ENCODE data around the gene AICDA.
"Not testable (repeated sequence)": the region's sequence is repeated elsewhere in the genome, so short reads cannot be mapped to it uniquely, and the experiment has no call there.

The AICDA gene

DNA sequence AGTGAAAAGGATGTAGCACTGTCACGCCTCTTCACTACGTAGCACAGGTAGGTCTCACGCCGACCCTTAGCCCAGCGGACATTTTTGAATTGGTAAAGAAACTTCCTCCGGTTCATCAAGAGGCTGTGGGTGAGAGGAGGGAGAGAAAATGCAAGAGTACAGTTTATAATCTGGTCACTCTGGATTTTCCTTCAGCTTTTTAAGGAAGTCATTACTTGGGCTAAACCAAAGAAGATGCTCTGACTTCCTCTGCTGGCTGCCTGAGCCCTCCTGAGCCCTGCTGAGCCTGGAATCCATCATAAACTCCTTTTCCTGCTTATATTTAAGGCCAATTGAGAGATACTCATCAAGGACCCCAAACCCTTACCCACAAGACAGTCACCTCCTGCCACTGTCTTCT is 5.8 kb downstream of the AICDA start:
- DNase-seq: no peak

DNA sequence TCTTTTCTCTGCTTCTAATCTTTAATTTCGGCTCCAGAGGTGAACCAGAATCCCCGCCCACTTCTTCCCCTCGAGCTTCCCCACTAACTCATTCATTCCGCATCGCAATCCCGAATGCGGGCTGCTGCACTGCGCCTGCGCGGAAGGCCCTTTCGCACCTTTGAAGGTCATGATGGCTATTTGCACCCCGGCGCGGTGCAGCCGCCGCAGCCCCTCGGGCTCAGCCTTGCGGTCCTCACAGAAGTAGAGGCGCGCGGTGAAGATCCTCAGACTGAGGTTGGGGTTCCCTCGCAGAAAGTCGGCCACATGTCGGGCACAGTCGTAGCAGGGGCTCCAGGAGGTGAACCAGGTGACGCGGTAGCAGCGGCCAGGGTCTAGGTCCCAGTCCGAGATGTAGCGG is 7.6 kb downstream of the AICDA start:
- no peak for DNase-seq

- DNase-seq: no peak
Observed at GRCh38 chr12:8603856-8604255, 8.8 kb downstream of the AICDA start.

DNA sequence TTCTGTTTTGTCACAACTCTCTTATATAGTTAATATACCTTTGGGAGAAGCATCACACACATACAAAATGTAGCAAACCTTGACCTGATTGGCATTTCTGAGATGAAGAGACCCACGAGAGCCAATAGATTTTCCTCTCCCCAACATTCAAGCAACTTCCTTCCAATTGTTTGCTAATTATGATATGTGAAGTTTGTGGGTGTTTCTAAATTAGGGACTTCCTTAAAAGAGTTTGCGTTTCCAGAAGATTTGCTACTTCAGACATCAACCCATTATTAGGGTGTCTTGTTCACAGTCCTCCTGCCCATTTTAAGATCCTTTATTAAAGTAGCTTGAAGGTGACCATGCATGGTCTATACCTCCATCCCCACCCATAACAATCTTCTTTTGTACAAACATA is 9.4 kb downstream of the AICDA start:
- DNase-seq: no peak

- DNase-seq: no peak
Observed at GRCh38 chr12:8596561-8596960, 16.1 kb downstream of the AICDA start.

GRCh38 chr12:8594072-8594471 is 18.6 kb downstream of the AICDA start:
- DNase-seq: no peak

- no peak for DNase-seq
Observed at GRCh38 chr12:8593246-8593645, 19.4 kb downstream of the AICDA start.

GRCh38 chr12:8590842-8591545 is 21.7 kb downstream of the AICDA start:
- DNase-seq: peak in 1 of 2 donors; percentile 11

- no peak for DNase-seq
Observed at GRCh38 chr12:8589679-8590078, 23.0 kb downstream of the AICDA start.

- not testable (repeated sequence) for DNase-seq
Observed at GRCh38 chr12:8584478-8584877, 28.2 kb downstream of the AICDA start.

- no peak for DNase-seq
Observed at GRCh38 chr12:8584004-8584403, 28.7 kb downstream of the AICDA start.

DNA sequence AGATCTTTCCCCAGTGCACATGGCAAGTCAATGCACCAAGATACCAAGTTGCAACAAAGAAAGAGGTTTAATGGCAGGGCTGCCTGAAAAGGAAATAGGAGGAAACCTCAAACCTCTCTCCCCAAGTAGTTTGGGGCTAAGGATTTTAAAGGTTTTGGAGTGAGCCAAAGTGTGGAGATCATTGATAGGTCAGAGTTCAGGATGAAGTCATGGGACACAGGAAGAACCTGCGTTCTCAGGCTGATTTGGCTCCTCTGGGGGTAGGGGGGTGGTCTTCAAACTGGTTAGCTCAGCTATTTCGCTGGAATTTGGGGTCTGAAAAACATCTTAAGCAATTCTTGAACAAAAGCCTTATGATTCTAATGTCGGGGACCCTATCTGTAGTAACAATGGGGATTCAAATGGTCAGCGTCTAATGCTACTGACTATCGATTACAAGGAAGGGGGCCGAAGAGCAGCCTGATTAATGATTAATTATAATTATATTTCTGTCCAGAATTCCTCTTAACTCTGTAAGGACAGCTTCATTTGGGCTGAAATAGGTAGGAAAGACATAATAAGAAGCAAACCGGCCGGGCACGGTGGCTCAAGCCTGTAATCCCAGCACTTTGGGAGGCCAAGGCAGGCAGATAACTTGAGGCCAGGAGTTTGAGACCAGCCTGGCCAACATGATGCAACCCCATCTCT is 31.4 kb downstream of the AICDA start:
- no peak for DNase-seq

GRCh38 chr12:8577879-8578278 is 34.8 kb downstream of the AICDA start:
- no peak for DNase-seq

DNA sequence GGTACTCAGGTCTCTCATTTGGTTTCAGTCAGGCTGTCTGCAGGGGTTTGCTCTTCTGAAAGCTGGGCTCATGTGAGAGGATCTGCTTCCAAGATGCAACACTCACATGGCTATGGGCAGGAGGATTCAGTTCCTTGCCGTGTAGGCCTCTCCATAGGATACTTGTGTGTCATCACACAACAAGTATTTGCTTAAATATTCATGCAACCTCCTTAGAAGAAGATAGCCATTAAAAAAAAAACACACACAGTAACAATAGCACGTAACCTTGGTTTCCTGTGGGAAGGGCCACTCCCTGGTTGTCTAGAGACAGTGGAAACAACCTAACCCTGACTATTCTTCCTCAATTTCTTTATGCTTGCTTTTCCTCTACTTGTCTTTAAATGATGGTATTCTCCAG is 40.2 kb downstream of the AICDA start:
- peak; percentile 21 to 44 for DNase-seq

GRCh38 chr12:8566525-8566924 is 46.1 kb downstream of the AICDA start:
- DNase-seq: no peak

DNA sequence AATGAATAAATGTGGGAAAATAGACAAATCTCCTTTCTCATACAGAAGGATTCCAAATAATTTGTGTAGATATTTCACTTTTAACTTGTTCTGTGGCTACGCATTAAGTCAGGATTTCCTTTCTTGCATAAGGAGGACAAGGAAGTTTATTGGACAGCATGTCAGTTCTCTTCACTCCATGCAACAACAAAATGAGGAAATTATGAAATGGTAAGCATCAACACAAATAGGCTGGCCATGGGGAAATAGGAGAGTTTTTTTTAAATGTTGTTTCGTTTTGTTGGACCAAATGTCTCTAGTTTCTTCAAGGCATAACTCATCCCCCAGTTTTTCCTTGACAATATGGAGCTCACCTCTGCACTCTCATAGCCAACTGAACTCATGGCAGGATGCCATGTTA is 46.6 kb downstream of the AICDA start:
- DNase-seq: not testable (repeated sequence)

GRCh38 chr12:8564656-8565055 is 48.0 kb downstream of the AICDA start:
- DNase-seq: no peak

GRCh38 chr12:8563356-8563755 is 49.3 kb downstream of the AICDA start:
- no peak for DNase-seq

DNA sequence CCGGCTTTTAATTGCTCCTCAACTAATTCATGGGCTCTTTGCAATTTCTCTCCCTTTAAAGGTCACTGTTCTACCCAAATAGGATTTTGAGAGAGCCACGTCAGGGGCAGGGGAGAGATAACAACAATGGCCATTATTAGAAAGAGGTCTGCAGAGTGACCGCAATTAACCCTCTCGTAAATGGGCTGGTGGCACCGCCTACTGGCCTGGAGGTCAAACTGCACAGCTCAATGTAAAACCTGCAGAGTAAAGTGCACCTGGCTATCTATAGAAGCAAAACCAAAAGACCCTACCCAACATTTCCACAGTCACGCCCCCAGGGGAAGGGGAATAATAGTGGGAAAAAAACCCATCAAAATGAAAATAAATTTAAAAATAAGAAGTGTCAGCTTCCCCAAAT is 50.3 kb downstream of the AICDA start:
- no peak for DNase-seq

DNA sequence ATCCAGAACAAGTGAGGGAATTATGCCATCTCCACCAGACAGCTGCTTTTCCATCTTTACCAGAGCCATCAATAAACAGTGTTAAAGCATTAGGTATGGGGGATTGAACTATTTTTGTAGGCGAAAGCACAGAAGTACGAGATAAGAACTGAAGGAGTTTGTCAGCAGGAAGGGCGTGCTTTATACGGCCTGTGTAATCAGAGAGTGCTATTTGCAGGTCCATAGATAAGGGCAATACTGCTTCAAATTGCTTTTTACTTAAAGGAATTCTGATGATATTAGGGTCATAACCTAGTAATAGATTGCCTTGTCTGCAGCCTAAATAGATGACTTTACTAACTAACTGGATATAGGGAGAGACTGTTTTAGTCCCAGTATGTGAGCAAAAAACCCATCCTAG is 51.6 kb downstream of the AICDA start:
- DNase-seq: no peak

DNA sequence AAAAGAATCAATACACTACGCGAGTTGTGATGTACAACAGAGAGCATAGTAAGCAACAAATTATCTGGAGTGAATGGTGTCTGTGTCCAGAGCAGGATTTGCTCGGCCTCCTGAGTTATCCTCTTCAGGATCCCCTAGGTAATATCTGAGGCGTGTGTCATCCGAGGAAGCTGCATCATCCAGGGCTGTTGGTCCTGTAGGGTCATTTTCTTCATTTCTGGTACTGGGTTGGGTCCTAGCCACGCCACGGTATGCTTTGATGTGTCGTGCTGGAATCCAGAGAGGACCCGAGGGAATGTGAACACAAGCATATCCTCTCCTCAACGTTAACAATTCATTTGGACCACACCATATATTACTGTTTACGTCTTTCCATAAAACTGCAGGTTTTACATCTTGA is 53.0 kb downstream of the AICDA start:
- DNase-seq: no peak

DNA sequence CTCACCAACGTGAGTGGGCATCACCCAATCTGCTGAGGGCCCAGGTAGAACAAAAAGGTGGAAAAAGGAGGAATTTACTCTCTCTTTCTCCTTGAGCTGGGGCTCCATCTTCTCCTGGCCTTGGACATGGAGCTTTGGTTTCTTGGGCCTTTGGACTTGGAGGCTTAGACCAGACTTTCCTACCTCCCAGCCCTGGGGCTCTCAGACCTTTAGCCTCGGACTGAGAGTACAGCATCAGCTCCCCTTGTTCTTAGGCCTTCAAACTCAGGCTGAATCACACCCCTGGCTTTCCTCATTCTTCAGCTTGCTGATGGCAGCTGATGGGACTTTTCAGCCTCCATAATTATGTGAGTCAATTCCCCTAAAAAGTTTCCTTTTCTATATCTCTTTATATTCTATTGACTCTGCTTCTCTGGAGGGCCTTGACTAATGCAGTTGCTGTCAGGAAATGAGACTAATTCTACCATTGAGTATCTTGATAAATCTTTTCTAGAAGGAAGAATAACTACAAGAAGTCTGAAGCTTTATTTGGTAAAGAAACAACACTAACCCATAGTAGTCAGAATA is 56.0 kb downstream of the AICDA start:
- DNase-seq: no peak

DNA sequence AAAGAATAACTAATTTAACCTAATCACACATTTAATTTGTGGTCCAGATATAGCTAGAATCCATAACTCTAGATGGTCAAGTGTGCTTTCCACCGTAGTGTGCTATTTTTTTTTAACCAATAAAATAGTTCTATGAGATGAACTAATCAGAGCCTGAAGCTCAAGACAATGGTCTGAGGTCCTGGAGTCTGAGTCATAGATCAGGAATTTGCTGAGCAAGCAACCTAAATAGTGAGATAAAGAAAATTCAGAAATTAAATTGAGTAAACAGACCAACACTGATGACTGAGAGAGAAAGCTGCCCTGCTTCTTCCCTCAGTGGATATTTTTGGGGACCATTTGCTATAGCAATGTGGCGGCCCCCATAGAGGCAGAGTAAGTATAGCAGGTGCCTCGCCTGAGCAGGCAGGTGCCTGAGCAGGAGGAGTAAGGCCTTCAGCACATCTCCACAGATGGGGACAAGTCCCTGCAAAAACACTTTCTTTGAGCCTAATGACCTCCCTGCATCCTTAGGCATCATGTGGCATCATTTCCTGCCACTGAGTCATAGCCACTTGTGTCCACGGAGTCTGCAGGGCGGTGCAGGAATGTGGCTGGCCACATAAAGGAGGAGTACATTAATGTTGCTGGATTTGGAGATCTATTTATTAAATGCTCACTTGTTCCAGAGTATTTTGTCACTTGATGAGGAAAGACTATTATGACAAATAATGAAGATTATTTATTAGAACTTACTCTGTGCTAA is 58.0 kb downstream of the AICDA start:
- DNase-seq: no peak

Measured in CD4-positive, alpha-beta T cell treated with Interleukin-1 beta for 1 hour (primary cell).